Mesendoderm (in vitro differentiated cells): ENCODE measurements around the gene MYZAP.

ENCODE experiments used
- DNase-seq: peaks from one replicate; pipeline ENCODE4 v3.0.0; 2013
- H2AK5ac ChIP-seq: 2 replicates; pipeline ENCODE4 v1.6.1; 2013; ENCODE audit warnings: low read length, inconsistent platforms
- H2BK120ac ChIP-seq: 2 replicates; pipeline ENCODE4 v1.6.1; 2013; ENCODE audit warnings: low read depth, mild to moderate bottlenecking, low read length, moderate library complexity, mixed read lengths
- H2BK15ac ChIP-seq: replicated peaks from 2 replicates; pipeline ENCODE4 v1.6.1; 2013; ENCODE audit warnings: low read depth, mild to moderate bottlenecking, moderate library complexity
- H2BK5ac ChIP-seq: 2 replicates; pipeline ENCODE4 v1.6.1; 2013; ENCODE audit warnings: low read length, inconsistent platforms
- H3K18ac ChIP-seq: 2 replicates; pipeline ENCODE4 v1.6.1; 2013; ENCODE audit warnings: mild to moderate bottlenecking, low read length, mixed read lengths
- H3K23ac ChIP-seq: one replicate; pipeline ENCODE4 v1.6.1; 2013; ENCODE audit warnings: low read length
- H3K27ac ChIP-seq: 2 replicates; pipeline ENCODE4 v1.5.1; 2013; ENCODE audit warnings: low read depth, mild to moderate bottlenecking, inconsistent platforms, low read length, moderate library complexity
- H3K27me3 ChIP-seq: 2 replicates; pipeline ENCODE4 v1.6.1; 2013; ENCODE audit warnings: low read length, control low read depth, mild to moderate bottlenecking, inconsistent platforms; ENCODE audit not compliant: insufficient read depth, poor library complexity
- H3K36me3 ChIP-seq: 2 replicates; pipeline ENCODE4 v1.6.1; 2013; ENCODE audit warnings: low read length, inconsistent platforms; ENCODE audit not compliant: control insufficient read depth, insufficient read depth
- H3K4ac ChIP-seq: one replicate; pipeline ENCODE4 v1.6.1; 2013; ENCODE audit warnings: low read depth, mild to moderate bottlenecking, low read length, moderate library complexity
- H3K4me1 ChIP-seq: 2 replicates; pipeline ENCODE4 v1.6.1; 2013; ENCODE audit warnings: low read depth, low read length, inconsistent platforms; ENCODE audit not compliant: control insufficient read depth
- H3K4me2 ChIP-seq: 2 replicates; pipeline ENCODE4 v1.6.1; 2013; ENCODE audit warnings: low read length
- H3K4me3 ChIP-seq: 2 replicates; pipeline ENCODE4 v1.5.1; 2013; ENCODE audit warnings: mild to moderate bottlenecking, low read length
- H3K56ac ChIP-seq: one replicate; pipeline ENCODE4 v1.6.1; 2013; ENCODE audit warnings: low read length
- H3K79me1 ChIP-seq: 2 replicates; pipeline ENCODE4 v1.6.1; 2013; ENCODE audit warnings: low read length, inconsistent platforms
- H3K79me2 ChIP-seq: 2 replicates; pipeline ENCODE4 v1.6.1; 2013; ENCODE audit warnings: mild to moderate bottlenecking, low read length; ENCODE audit not compliant: control insufficient read depth, insufficient read depth
- H3K9ac ChIP-seq: 2 replicates; pipeline ENCODE4 v1.6.1; 2013; ENCODE audit warnings: low read length, inconsistent platforms
- H4K5ac ChIP-seq: one replicate; pipeline ENCODE4 v1.6.1; 2013; ENCODE audit warnings: low read length
- H4K8ac ChIP-seq: one replicate; pipeline ENCODE4 v1.6.1; 2013; ENCODE audit warnings: low read depth, mild to moderate bottlenecking, control low read depth, low read length, moderate library complexity
- WGBS: extraction: QIAGEN DNeasy Blood & Tissue Kit; methylation state at CpG from one replicate; pipeline ENCODE4 v1.1.7; 2013; ENCODE audit warnings: low lambda C conversion rate, missing lambda C conversion rate; ENCODE audit not compliant: insufficient coverage; ENCODE audit errors: extremely low coverage; 5-methylcytosine and 5-hydroxymethylcytosine counted together

Gene MYZAP

DNA sequence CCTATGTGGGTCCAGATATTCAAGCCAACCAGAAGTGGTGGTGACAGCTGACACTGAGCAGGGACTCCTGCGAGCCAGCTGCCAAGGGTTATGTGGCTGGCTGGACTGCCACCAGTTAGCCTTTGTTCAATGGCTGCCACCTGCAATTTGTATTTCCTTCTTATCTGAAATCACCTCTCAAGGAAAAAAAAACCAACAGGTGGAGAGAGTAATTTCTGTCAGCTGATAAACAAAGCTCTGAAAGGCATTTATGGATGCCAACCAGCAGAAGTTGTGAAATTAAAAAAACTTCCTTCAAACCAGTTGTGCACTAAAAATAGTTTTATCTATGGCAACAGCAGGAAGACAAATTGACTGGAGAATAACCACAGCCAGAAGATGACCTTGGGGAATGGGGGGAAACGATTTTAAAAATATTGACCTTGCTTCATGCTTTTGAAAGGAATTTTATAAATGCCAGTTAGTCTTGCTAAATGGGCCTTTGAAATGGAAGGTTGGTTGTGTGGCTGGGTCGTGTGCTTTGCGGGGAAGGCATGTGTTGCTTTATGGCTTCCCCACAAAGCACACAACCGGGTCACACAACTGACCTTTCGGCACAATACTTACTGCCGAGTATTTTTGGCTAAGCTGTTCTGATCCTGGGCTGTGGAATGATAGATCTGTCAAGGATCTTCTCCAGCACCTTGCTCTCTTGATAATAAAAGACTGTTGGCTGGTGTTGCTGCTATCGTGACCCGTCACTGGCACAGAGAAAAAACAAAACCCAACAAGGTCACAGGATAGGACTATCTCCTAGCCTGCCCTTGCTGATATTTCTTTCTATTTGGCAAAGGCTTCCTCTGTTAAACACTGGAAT lies 3.5 kb downstream of the MYZAP start:
- no peak overlapping the region for H3K4ac ChIP-seq
- H2BK15ac ChIP-seq = no peak overlapping the region
- H3K4me1 ChIP-seq = no peaks in the 10 kb centered on the region
- no peak overlapping the region for H3K9ac ChIP-seq
- no peak overlapping the region for H3K4me3 ChIP-seq
- no peak overlapping the region for H2BK5ac ChIP-seq
- WGBS = no CpG with 5 or more reads among the region's 9 CpGs
- no peak overlapping the region for H3K4me2 ChIP-seq
- H3K79me2 ChIP-seq = no peaks in the 10 kb centered on the region
- H2BK120ac ChIP-seq = no peak overlapping the region
- H4K5ac ChIP-seq = no peak overlapping the region
- H3K23ac ChIP-seq = no peak overlapping the region
- H3K36me3 ChIP-seq = no peaks in the 10 kb centered on the region
- no peak overlapping the region for H2AK5ac ChIP-seq
- no peaks in the 10 kb centered on the region for H3K27me3 ChIP-seq
- H4K8ac ChIP-seq = no peak overlapping the region
- H3K79me1 ChIP-seq = no peaks in the 10 kb centered on the region
- no peak overlapping the region for H3K27ac ChIP-seq
- H3K56ac ChIP-seq = no peak overlapping the region
- H3K18ac ChIP-seq = no peak overlapping the region
- no peak for DNase-seq

DNA sequence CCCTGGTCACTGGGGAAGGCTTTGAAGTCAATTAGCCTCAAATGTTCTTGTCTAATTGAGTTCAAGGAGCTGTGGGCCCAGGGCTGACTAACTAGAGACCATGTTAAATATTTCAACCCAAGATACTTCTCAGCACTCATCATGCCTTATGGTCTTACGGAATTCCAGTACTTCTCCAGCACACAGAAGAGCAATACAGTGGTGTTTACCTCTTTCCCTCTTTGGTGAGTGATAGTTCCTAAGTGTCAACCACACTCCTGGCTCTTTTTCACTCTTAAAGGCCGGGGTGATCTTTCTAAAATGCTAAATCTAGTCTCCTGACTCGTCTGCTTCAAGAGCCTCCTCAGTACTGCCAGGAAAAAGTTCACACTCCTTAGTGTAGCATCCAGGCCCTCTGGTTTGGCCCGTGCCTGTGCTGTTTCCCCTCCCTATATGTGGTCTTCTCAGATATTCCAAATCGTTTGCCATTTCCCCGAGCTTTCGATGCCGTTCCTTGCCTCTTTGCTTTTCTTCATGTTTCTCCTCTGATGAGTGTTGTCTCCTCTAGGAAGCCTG lies 4.7 kb downstream of the MYZAP start:
- Histone ChIP-seq H3K4ac (no peak overlapping the region), H4K8ac (no peak overlapping the region), H2BK120ac (no peak overlapping the region), H3K27me3 (no peaks in the 10 kb centered on the region), H3K23ac (no peak overlapping the region), H3K4me1 (no peaks in the 10 kb centered on the region), H3K56ac (no peak overlapping the region), H3K18ac (no peak overlapping the region), H3K79me1 (no peaks in the 10 kb centered on the region), H4K5ac (no peak overlapping the region), H3K36me3 (no peaks in the 10 kb centered on the region), H2BK15ac (no peak overlapping the region), H3K79me2 (no peaks in the 10 kb centered on the region), H3K4me3 (no peak overlapping the region), H3K4me2 (no peak overlapping the region), H2AK5ac (no peak overlapping the region), H3K27ac (no peak overlapping the region), H3K9ac (no peak overlapping the region), H2BK5ac (no peak overlapping the region)
- no peak for DNase-seq
- no CpG with 5 or more reads among the region's 8 CpGs for WGBS

GRCh38 chr15:57596978-57597377 lies 5.3 kb downstream of the MYZAP start:
- no peaks in the 10 kb centered on the region for H3K79me1 ChIP-seq
- H2AK5ac ChIP-seq = no peak overlapping the region
- H3K4ac ChIP-seq = no peak overlapping the region
- no peak overlapping the region for H3K23ac ChIP-seq
- no peak overlapping the region for H2BK120ac ChIP-seq
- H4K5ac ChIP-seq = no peak overlapping the region
- H3K4me3 ChIP-seq = no peak overlapping the region
- H4K8ac ChIP-seq = no peak overlapping the region
- H3K4me1 ChIP-seq = no peaks in the 10 kb centered on the region
- no peaks in the 10 kb centered on the region for H3K36me3 ChIP-seq
- no peaks in the 10 kb centered on the region for H3K79me2 ChIP-seq
- H3K56ac ChIP-seq = no peak overlapping the region
- WGBS = no CpG with 5 or more reads among the region's 4 CpGs
- H2BK5ac ChIP-seq = no peak overlapping the region
- H3K9ac ChIP-seq = no peak overlapping the region
- H3K27ac ChIP-seq = no peak overlapping the region
- H3K18ac ChIP-seq = no peak overlapping the region
- no peak overlapping the region for H2BK15ac ChIP-seq
- no peak overlapping the region for H3K4me2 ChIP-seq
- DNase-seq = no peak
- no peaks in the 10 kb centered on the region for H3K27me3 ChIP-seq

GRCh38 chr15:57597431-57597830 lies 5.7 kb downstream of the MYZAP start:
- no peak for DNase-seq
- Histone ChIP-seq H3K27ac (no peak overlapping the region), H2BK5ac (no peak overlapping the region), H3K4me2 (no peak overlapping the region), H3K23ac (no peak overlapping the region), H3K79me2 (no peaks in the 10 kb centered on the region), H3K56ac (no peak overlapping the region), H4K5ac (no peak overlapping the region), H3K79me1 (no peaks in the 10 kb centered on the region), H3K36me3 (no peaks in the 10 kb centered on the region), H3K4me3 (no peak overlapping the region), H3K4ac (no peak overlapping the region), H2BK120ac (no peak overlapping the region), H2AK5ac (no peak overlapping the region), H3K9ac (no peak overlapping the region), H4K8ac (no peak overlapping the region), H3K27me3 (no peaks in the 10 kb centered on the region), H3K18ac (no peak overlapping the region), H2BK15ac (no peak overlapping the region), H3K4me1 (no peaks in the 10 kb centered on the region)
- no CpG with 5 or more reads among the region's 3 CpGs for WGBS

DNA sequence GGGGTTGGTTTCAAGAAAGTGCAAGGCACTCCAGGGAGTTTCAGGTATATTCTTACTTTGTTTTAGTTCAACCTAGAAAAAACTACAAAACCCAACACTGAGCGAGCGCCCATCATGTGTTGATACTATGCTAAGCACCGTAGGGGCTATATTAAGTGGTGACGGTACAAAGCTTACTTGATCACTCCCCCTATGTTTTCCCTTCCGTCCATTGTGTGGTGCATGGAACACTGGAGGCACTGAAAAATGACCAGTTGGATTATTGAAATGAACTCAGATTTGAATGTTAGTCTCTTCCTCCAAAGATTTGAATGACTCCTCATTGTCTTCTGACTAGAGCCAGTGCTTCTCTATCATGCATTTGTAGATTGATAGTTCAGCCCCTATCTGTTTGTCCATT lies 6.6 kb downstream of the MYZAP start:
- Histone ChIP-seq H2BK15ac (no peak overlapping the region), H3K27me3 (no peaks in the 10 kb centered on the region), H2AK5ac (no peak overlapping the region), H3K4ac (no peak overlapping the region), H2BK5ac (no peak overlapping the region), H3K27ac (no peak overlapping the region), H3K79me2 (no peaks in the 10 kb centered on the region), H3K18ac (no peak overlapping the region), H2BK120ac (no peak overlapping the region), H3K4me2 (no peak overlapping the region), H3K23ac (no peak overlapping the region), H3K4me3 (no peak overlapping the region), H3K56ac (no peak overlapping the region), H3K36me3 (no peaks in the 10 kb centered on the region), H3K79me1 (no peaks in the 10 kb centered on the region), H3K4me1 (no peaks in the 10 kb centered on the region), H3K9ac (no peak overlapping the region), H4K5ac (no peak overlapping the region), H4K8ac (no peak overlapping the region)
- DNase-seq = no peak
- WGBS = no CpG with 5 or more reads among the region's 5 CpGs
